Measurements from ENCODE around the gene TAF13.
"Not testable (repeated sequence)": the region's sequence is repeated elsewhere in the genome, so short reads cannot be mapped to it uniquely, and the experiment has no call there.

DNA sequence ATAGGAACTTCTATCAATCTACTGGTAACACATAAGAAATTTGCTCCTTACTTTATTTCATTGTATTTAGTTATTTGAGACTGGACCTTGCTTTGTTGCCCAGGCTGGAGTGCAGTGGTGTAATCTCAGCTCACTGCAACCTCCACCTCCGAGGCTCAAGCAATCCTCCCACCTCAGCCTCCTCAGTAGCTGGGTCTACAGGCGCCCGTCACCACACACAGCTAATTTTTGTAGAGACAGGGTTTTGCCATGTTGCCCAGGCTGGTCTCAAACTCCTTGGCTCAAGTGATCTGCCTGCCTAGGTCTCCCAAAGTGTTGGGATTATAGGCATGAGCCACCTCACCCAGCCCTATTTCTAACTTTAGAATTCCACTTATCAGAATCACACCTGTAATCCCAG is 23.7 kb downstream of the TAF13 start:
- TF ChIP-seq EP300, POLR2A (IDR thresholded peaks at IDR 0.05): not testable (repeated sequence)
- TF ChIP-seq, protein P1, sequence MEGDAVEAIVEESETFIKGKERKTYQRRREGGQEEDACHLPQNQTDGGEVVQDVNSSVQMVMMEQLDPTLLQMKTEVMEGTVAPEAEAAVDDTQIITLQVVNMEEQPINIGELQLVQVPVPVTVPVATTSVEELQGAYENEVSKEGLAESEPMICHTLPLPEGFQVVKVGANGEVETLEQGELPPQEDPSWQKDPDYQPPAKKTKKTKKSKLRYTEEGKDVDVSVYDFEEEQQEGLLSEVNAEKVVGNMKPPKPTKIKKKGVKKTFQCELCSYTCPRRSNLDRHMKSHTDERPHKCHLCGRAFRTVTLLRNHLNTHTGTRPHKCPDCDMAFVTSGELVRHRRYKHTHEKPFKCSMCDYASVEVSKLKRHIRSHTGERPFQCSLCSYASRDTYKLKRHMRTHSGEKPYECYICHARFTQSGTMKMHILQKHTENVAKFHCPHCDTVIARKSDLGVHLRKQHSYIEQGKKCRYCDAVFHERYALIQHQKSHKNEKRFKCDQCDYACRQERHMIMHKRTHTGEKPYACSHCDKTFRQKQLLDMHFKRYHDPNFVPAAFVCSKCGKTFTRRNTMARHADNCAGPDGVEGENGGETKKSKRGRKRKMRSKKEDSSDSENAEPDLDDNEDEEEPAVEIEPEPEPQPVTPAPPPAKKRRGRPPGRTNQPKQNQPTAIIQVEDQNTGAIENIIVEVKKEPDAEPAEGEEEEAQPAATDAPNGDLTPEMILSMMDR (IDR thresholded peaks at IDR 0.05) = not testable (repeated sequence)

Measured in tibial nerve (tissue), 4 donors.